HG03439 (cell line): ENCODE results near the gene LDB3.

Experiments
- ATAC-seq: cut with Tn5 transposase; IDR thresholded peaks from one replicate; pipeline ENCODE4 v1.9.1; 2021; ENCODE audit warnings: mild to moderate bottlenecking, moderate library complexity; ENCODE audit not compliant: unreplicated experiment

Gene LDB3

GRCh38 chr10:86757113-86757972 lies 89.0 kb downstream of the LDB3 start:
- ATAC-seq = no peak

- ATAC-seq = no peak
These were observed 90.1 kb downstream of the LDB3 start for GRCh38 chr10:86758189-86759072.

- no peak for ATAC-seq
These were observed 90.9 kb downstream of the LDB3 start for GRCh38 chr10:86759073-86759672.

GRCh38 chr10:86763404-86763803 lies 95.1 kb downstream of the LDB3 start:
- ATAC-seq = no peak

GRCh38 chr10:86765548-86765947 lies 97.2 kb downstream of the LDB3 start:
- no peak for ATAC-seq

GRCh38 chr10:86768412-86769062 lies 100.2 kb downstream of the LDB3 start:
- ATAC-seq = no peak

- ATAC-seq = no peak
These were observed 101.7 kb downstream of the LDB3 start for GRCh38 chr10:86769991-86770390.

- no peak for ATAC-seq
These were observed 102.2 kb downstream of the LDB3 start for GRCh38 chr10:86770412-86770960.

- no peak for ATAC-seq
These were observed 105.2 kb downstream of the LDB3 start for GRCh38 chr10:86773498-86773897.

- no peak for ATAC-seq
These were observed 107.0 kb downstream of the LDB3 start for GRCh38 chr10:86775056-86775869.

- ATAC-seq = no peak
These were observed 107.5 kb downstream of the LDB3 start for GRCh38 chr10:86775870-86776180.

GRCh38 chr10:86779220-86780017 lies 111.1 kb downstream of the LDB3 start:
- no peak for ATAC-seq

GRCh38 chr10:86782701-86783418 lies 114.5 kb downstream of the LDB3 start:
- peak; percentile 68 for ATAC-seq

- ATAC-seq = no peak
These were observed 116.7 kb downstream of the LDB3 start for GRCh38 chr10:86785037-86785436.
